Tibial nerve (tissue), 4 donors: ENCODE measurements around the gene CDK2. TPM values are rescaled to one million over a fixed set of nuclear protein-coding genes. Genes with fewer than 3 reads are reported as not detected.
"Not testable (repeated sequence)": the region's sequence is repeated elsewhere in the genome, so short reads cannot be mapped to it uniquely, and the experiment has no call there.

Experiments
- DNase-seq, 2 donors: peaks; one replicate each; pipeline ENCODE4 v3.0.0-alpha.2; 2019; ENCODE audit warnings: low spot score in 2 of 2
- H3K27ac ChIP-seq, 4 donors: fragments of 200-600 bp; sonication (generic) in 3 of 4; one replicate each; pipeline ENCODE4 v1.5.1; 2017 to 2019; ENCODE audit warnings: mild to moderate bottlenecking in 1 of 4
- H3K27me3 ChIP-seq, 2 donors: fragments of 200-600 bp; sonication (generic) in 1 of 2; one replicate each; pipeline versions ENCODE4 v1.5.1 to v1.6.0; 2017 to 2019
- H3K36me3 ChIP-seq, 3 donors: fragments of 200-600 bp; sonication (generic); one replicate each; pipeline ENCODE4 v1.5.1; 2018 to 2019
- H3K4me1 ChIP-seq, 4 donors: fragments of 200-600 bp; sonication (generic) in 3 of 4; one replicate each; pipeline ENCODE4 v1.5.1; 2017 to 2019
- H3K4me3 ChIP-seq, 4 donors: fragments of 200-600 bp; sonication (generic) in 3 of 4; one replicate each; pipeline ENCODE4 v1.5.1; 2017 to 2019; ENCODE audit warnings: mild to moderate bottlenecking in 1 of 4, moderate library complexity in 1 of 4
- H3K9me3 ChIP-seq, 4 donors: fragments of 200-600 bp; sonication (generic) in 3 of 4; one replicate each; pipeline ENCODE4 v1.5.1; 2017 to 2019
- CTCF ChIP-seq, 5 experiments: fragments of 200-600 bp in 3 of 5; fragments of 450-650 bp in 2 of 5; sonication (generic) in 3 of 5; IDR thresholded peaks; one replicate each; pipeline ENCODE4 v1.5.1; 2016 to 2019; ENCODE audit warnings: antibody characterized with exemption in 5 of 5, mild to moderate bottlenecking in 3 of 5, moderate library complexity in 2 of 5
- EP300 ChIP-seq, 2 donors: sonication (generic); formaldehyde crosslinking; IDR thresholded peaks; one replicate each; pipeline ENCODE4 v1.6.1; 2017; ENCODE audit warnings: antibody characterized with exemption in 2 of 2, mild to moderate bottlenecking in 1 of 2
- POLR2A ChIP-seq, 2 donors: fragments of 450-650 bp; IDR thresholded peaks; one replicate each; pipeline ENCODE4 v1.6.1; 2017; ENCODE audit warnings: antibody characterized with exemption in 2 of 2, mild to moderate bottlenecking in 2 of 2, moderate library complexity in 2 of 2
- WGBS, 2 donors: methylation state at CpG; one replicate each; pipeline ENCODE4 v1.1.5; 2018; 5-methylcytosine and 5-hydroxymethylcytosine counted together
- total RNA-seq, 4 donors: library from RNA; depleted of rRNA; stranded (reverse); fragments of >200 nt; gene quantifications; one replicate each; pipeline ENCODE4 v1.1.0, GENCODE V29; 2016

CDK2 gene
- total RNA-seq, 4 donors from 2014 or later = 10.3 to 22.2 (median 13.8) TPM

- H3K4me3 ChIP-seq = peak overlapping the region; percentile 44 to 98 (median 60)
- no peaks in the 10 kb centered on the region for H3K27me3 ChIP-seq
- peak in 1 of 2 donors; percentile 31 for DNase-seq
- WGBS, 2 donors = 0 to 1% methylated on average over 18 of the region's 18 CpGs
- H3K27ac ChIP-seq = peak overlapping the region; percentile 90 to 93 (median 92)
- peaks cover 0 to 49% (median 6%) of the 10 kb centered on the region in 4 donors for H3K4me1 ChIP-seq
- H3K36me3 ChIP-seq = peaks cover 0 to 20% (median 0%) of the 10 kb centered on the region in 3 donors
- TF ChIP-seq POLR2A (IDR thresholded peaks at IDR 0.05) (peak; percentile 49 to 51), EP300 (IDR thresholded peaks at IDR 0.05) (peak in 1 of 2 donors; percentile 69), CTCF (IDR thresholded peaks at IDR 0.05) (no peak)
- H3K9me3 ChIP-seq = no peaks in the 10 kb centered on the region
These were observed 6.4 kb downstream of the CDK2 start for GRCh38 chr12:55972911-55973598.

- DNase-seq = peak; percentile 99
- H3K4me1 ChIP-seq = peaks cover 0 to 44% (median 6%) of the 10 kb centered on the region in 4 donors
- peak; percentile 89 to 97 for TF ChIP-seq POLR2A (IDR thresholded peaks at IDR 0.05)
- peak; percentile 65 to 96 for TF ChIP-seq EP300 (IDR thresholded peaks at IDR 0.05)
- TF ChIP-seq CTCF (IDR thresholded peaks at IDR 0.05) = peak in 4 of 5 experiments; percentile 20 to 77 (median 64)
These were observed 7.1 kb downstream of the CDK2 start, which contains the start of gene RAB5B for GRCh38 chr12:55973599-55974307. Gene RAB5B, plus strand, starts transcription at chr12:55974078. Its CDS starts 12,883 bp downstream, at chr12:55986961.

GRCh38 chr12:55974308-55974730 lies 7.7 kb downstream of the CDK2 start:
- Histone ChIP-seq H3K36me3 (peaks cover 0 to 26% (median 0%) of the 10 kb centered on the region in 3 donors), H3K4me1 (peaks cover 0 to 44% (median 6%) of the 10 kb centered on the region in 4 donors), H3K9me3 (no peaks in the 10 kb centered on the region), H3K4me3 (peak overlapping the region; percentile 81 to 99 (median 90)), H3K27ac (peak overlapping the region; percentile 95 to 97 (median 96)), H3K27me3 (no peaks in the 10 kb centered on the region)
- TF ChIP-seq EP300 (IDR thresholded peaks at IDR 0.05) = no peak
- 0% methylated on average over 15 of the region's 15 CpGs for WGBS, 2 donors
- DNase-seq = no peak

More at GRCh38 chr12:55973599-55974307, 7.1 kb downstream of the CDK2 start, which contains the start of gene RAB5B:
- H3K9me3 ChIP-seq = no peaks in the 10 kb centered on the region
- 0% methylated on average over 38 to 39 of the region's 39 CpGs for WGBS, 2 donors
- peak within 1 kb of the TSS; percentile 81 to 99 (median 90) for H3K4me3 ChIP-seq
- H3K36me3 ChIP-seq = peaks cover 0 to 22% (median 0%) of the 10 kb centered on the region in 3 donors
- H3K27ac ChIP-seq = peak within 1 kb of the TSS; percentile 95 to 97 (median 96)
- H3K27me3 ChIP-seq = no peaks in the 10 kb centered on the region

- no peaks in the 10 kb centered on the region for H3K27me3 ChIP-seq
- H3K4me3 ChIP-seq = no peak overlapping the region
- TF ChIP-seq EP300 (IDR thresholded peaks at IDR 0.05) = no peak
- TF ChIP-seq POLR2A (IDR thresholded peaks at IDR 0.05) = no peak
- no peak for TF ChIP-seq CTCF (IDR thresholded peaks at IDR 0.05)
- H3K4me1 ChIP-seq = peaks cover 0 to 38% (median 6%) of the 10 kb centered on the region in 4 donors
- no peak overlapping the region for H3K27ac ChIP-seq
- WGBS, 2 donors = 94 to 97% methylated on average over 7 of the region's 7 CpGs
- DNase-seq = no peak
- H3K9me3 ChIP-seq = no peaks in the 10 kb centered on the region
- peaks cover 0 to 32% (median 0%) of the 10 kb centered on the region in 3 donors for H3K36me3 ChIP-seq
These were observed 11.8 kb downstream of the CDK2 start for GRCh38 chr12:55978393-55978792.

- H3K36me3 ChIP-seq = peaks cover 0 to 36% (median 0%) of the 10 kb centered on the region in 3 donors
- peaks cover 0 to 38% (median 6%) of the 10 kb centered on the region in 4 donors for H3K4me1 ChIP-seq
- H3K27me3 ChIP-seq = no peaks in the 10 kb centered on the region
- TF ChIP-seq POLR2A (IDR thresholded peaks at IDR 0.05) (no peak), CTCF (IDR thresholded peaks at IDR 0.05) (no peak), EP300 (IDR thresholded peaks at IDR 0.05) (no peak)
- H3K9me3 ChIP-seq = no peaks in the 10 kb centered on the region
- H3K4me3 ChIP-seq = no peak overlapping the region
- H3K27ac ChIP-seq = no peak overlapping the region
- DNase-seq = no peak
- 90 to 93% methylated on average over 3 of the region's 3 CpGs for WGBS, 2 donors
These were observed 12.4 kb downstream of the CDK2 start for GRCh38 chr12:55979069-55979468.

- peaks cover 0 to 13% (median 0%) of the 10 kb centered on the region in 4 donors for H3K4me1 ChIP-seq
- not testable (repeated sequence) for H3K27ac ChIP-seq
These were observed 15.3 kb downstream of the CDK2 start for GRCh38 chr12:55981882-55982281.

More at GRCh38 chr12:55981882-55982281, 15.3 kb downstream of the CDK2 start:
- not testable (repeated sequence) for H3K27me3 ChIP-seq, H3K9me3 ChIP-seq, DNase-seq, H3K4me3 ChIP-seq
- peaks cover 0 to 63% (median 0%) of the 10 kb centered on the region in 3 donors for H3K36me3 ChIP-seq
- WGBS, 2 donors = 66 to 80% methylated on average over 5 of the region's 5 CpGs
